ENCODE measurements around the gene ADAMTS17.

DNA sequence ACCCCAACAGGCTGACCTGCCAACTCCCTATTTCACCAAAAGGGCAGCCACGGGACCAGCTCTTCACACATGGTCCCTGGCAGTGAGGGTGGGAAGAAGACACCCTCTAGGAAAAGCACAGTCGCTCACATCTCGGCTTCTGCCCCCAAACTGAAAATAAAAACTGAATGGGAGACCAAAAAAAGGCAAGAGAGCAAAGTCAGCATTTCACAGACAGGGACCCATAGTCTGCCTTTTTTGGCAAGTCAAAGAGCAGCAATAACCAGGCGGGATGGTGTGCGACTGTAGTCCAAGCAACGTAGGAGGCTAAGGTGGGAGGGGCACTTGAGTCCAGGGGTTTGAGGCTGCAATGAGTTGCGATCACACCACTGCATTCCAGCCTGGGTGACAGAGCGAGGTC, 154.1 kb downstream of the ADAMTS17 start:
- TF ChIP-seq, protein P1, sequence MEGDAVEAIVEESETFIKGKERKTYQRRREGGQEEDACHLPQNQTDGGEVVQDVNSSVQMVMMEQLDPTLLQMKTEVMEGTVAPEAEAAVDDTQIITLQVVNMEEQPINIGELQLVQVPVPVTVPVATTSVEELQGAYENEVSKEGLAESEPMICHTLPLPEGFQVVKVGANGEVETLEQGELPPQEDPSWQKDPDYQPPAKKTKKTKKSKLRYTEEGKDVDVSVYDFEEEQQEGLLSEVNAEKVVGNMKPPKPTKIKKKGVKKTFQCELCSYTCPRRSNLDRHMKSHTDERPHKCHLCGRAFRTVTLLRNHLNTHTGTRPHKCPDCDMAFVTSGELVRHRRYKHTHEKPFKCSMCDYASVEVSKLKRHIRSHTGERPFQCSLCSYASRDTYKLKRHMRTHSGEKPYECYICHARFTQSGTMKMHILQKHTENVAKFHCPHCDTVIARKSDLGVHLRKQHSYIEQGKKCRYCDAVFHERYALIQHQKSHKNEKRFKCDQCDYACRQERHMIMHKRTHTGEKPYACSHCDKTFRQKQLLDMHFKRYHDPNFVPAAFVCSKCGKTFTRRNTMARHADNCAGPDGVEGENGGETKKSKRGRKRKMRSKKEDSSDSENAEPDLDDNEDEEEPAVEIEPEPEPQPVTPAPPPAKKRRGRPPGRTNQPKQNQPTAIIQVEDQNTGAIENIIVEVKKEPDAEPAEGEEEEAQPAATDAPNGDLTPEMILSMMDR (conservative IDR thresholded peaks at IDR 0.05), result no peak
- TF ChIP-seq ZFX (IDR thresholded peaks at IDR 0.05), result no peak
